ENCODE data around the gene TEAD1. TPM values are rescaled to one million over a fixed set of nuclear protein-coding genes. Genes with fewer than 3 reads are reported as not detected.

TEAD1 gene
- total RNA-seq, 2 donors from 2014 or later: 47.9 to 87.0 TPM

DNA sequence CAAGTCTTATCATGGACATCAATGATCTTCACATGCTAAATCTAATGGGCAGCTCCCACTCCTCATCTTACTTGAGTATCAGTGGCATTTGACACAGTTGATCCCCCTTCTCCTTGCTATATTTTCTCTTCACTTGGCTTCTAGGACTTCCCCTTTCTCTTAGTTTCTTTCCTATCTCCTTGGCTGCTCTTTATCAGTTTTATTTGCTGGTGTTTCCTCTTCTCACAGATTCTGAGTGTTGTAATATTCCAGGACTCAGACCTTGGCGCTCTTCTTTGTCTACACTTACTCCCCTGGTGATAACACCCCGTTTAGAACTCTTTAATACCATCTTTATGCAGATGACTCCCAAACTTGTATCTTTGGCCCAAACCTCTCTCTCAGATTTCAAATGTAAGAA lies 301.0 kb downstream of the TEAD1 start:
- WGBS: 75% methylated on average over 2 of the region's 2 CpGs
- H3K4me1 ChIP-seq (replicated peaks): no peaks in the 10 kb centered on the region
- no peak for TF ChIP-seq POLR2AphosphoS5 (IDR thresholded peaks at IDR 0.05)
- no peak overlapping the region for H3K27ac ChIP-seq
- H3K9me3 ChIP-seq: no peaks in the 10 kb centered on the region
- H3K36me3 ChIP-seq: no peaks in the 10 kb centered on the region
- H3K4me3 ChIP-seq: no peak overlapping the region
- intact Hi-C loops (cut with DNase I): no loop called here
- no peak for DNase-seq (ENCODE audit: low spot score)
- no peaks in the 10 kb centered on the region for H3K27me3 ChIP-seq (replicated peaks; ENCODE audit: insufficient read depth)

- H3K4me1 ChIP-seq (replicated peaks): no peaks in the 10 kb centered on the region
- H3K9me3 ChIP-seq: no peaks in the 10 kb centered on the region
- peak; percentile 16 for DNase-seq (ENCODE audit: low spot score)
- no peak overlapping the region for H3K27ac ChIP-seq
- no peak for TF ChIP-seq POLR2A (IDR thresholded peaks at IDR 0.05)
- TF ChIP-seq POLR2AphosphoS5 (IDR thresholded peaks at IDR 0.05): no peak
- no peak for TF ChIP-seq CTCF (IDR thresholded peaks at IDR 0.05)
- H3K36me3 ChIP-seq: no peaks in the 10 kb centered on the region
- intact Hi-C loops (cut with DNase I): no loop called here
- H3K4me3 ChIP-seq: no peak overlapping the region
- H3K27me3 ChIP-seq (replicated peaks; ENCODE audit: insufficient read depth): no peaks in the 10 kb centered on the region
- 20% methylated on average over 8 of the region's 8 CpGs for WGBS
Measured at GRCh38 chr11:12979928-12980689, 305.9 kb downstream of the TEAD1 start.

GRCh38 chr11:12981676-12982522 lies 307.7 kb downstream of the TEAD1 start:
- Histone ChIP-seq H3K27me3 (replicated peaks; ENCODE audit: insufficient read depth) (no peaks in the 10 kb centered on the region), H3K4me1 (replicated peaks) (no peaks in the 10 kb centered on the region), H3K4me3 (no peak overlapping the region), H3K9me3 (no peaks in the 10 kb centered on the region), H3K27ac (no peak overlapping the region), H3K36me3 (no peaks in the 10 kb centered on the region)
- intact Hi-C loops (cut with DNase I): no loop called here
- 86% methylated on average over 3 of the region's 3 CpGs for WGBS
- no peak for DNase-seq (ENCODE audit: low spot score)
- TF ChIP-seq CTCF (IDR thresholded peaks at IDR 0.05) (no peak), POLR2AphosphoS5 (IDR thresholded peaks at IDR 0.05) (no peak)

- H3K27ac ChIP-seq: no peak overlapping the region
- intact Hi-C loops (cut with DNase I): no loop called here
- no peaks in the 10 kb centered on the region for H3K4me1 ChIP-seq (replicated peaks)
- H3K36me3 ChIP-seq: no peaks in the 10 kb centered on the region
- TF ChIP-seq POLR2A (IDR thresholded peaks at IDR 0.05): no peak
- H3K9me3 ChIP-seq: no peaks in the 10 kb centered on the region
- 63% methylated on average over 7 of the region's 7 CpGs for WGBS
- H3K4me3 ChIP-seq: no peak overlapping the region
- no peak for DNase-seq (ENCODE audit: low spot score)
- no peaks in the 10 kb centered on the region for H3K27me3 ChIP-seq (replicated peaks; ENCODE audit: insufficient read depth)
Measured at GRCh38 chr11:12983336-12983735, 309.1 kb downstream of the TEAD1 start.

- no peak overlapping the region for H3K4me3 ChIP-seq
- H3K27ac ChIP-seq: no peak overlapping the region
- no peaks in the 10 kb centered on the region for H3K27me3 ChIP-seq (replicated peaks; ENCODE audit: insufficient read depth)
- no peak for DNase-seq (ENCODE audit: low spot score)
- WGBS: 86% methylated on average over 8 of the region's 8 CpGs
- TF ChIP-seq POLR2A (IDR thresholded peaks at IDR 0.05): no peak
- TF ChIP-seq POLR2AphosphoS5 (IDR thresholded peaks at IDR 0.05): no peak
- no peak for TF ChIP-seq CTCF (IDR thresholded peaks at IDR 0.05)
- intact Hi-C loops (cut with DNase I): no loop called here
- no peaks in the 10 kb centered on the region for H3K9me3 ChIP-seq
- H3K4me1 ChIP-seq (replicated peaks): no peaks in the 10 kb centered on the region
- H3K36me3 ChIP-seq: no peaks in the 10 kb centered on the region
Measured at GRCh38 chr11:12986194-12986898, 312.1 kb downstream of the TEAD1 start.
